Head of caudate nucleus (tissue), 42 donors: Measurements from ENCODE around the gene CD300LF.

Experiments
- DNase-seq, 42 donors: peaks; one replicate each; pipeline versions ENCODE4 v3.0.0 to v3.0.0-alpha.2; 2020 to 2021; ENCODE audit warnings: mixed read lengths in 7 of 42
- intact Hi-C: fragments of 100-400 bp; cut with DNase I; formaldehyde crosslinking; loops from one replicate; pipeline ENCODE4 v1.15.0; 2022

The CD300LF gene

DNA sequence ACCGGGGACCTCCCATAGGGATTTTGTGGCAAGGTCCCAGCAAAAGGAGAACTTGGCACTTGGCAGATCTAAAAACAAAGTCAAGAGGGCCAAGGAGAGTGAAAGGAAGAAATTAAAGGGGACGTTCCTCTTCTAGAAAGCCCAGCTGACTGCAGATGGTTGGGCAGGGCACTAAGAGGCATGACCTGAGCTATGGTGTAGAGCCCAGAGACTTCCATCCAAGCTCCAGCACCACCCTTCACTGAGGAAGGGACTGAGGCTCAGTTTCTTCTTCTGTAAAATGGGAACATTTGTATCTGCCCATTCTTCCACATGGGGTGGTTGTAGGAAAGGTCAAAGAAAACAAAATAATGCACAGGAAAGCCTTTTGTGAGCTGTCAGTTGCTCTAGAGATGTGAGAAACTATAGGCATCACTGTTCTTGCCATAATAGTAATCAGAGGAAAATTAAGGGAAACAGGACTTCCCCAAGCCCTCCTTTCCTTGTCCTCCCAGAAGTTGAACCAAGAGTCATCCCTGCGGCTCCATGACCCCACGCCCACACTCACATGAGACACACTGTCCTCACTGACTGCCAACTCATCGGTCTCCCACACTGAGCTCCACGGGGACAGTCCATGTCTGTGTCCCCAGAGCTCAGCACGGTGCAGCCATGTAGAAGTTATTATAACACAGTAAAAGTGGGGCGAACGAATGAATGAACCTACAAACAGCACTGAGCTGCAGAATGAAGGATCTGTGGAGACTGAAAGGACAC, 10.4 kb downstream of the CD300LF start:
- no peak for DNase-seq
- intact Hi-C loops, result no loop called here

DNA sequence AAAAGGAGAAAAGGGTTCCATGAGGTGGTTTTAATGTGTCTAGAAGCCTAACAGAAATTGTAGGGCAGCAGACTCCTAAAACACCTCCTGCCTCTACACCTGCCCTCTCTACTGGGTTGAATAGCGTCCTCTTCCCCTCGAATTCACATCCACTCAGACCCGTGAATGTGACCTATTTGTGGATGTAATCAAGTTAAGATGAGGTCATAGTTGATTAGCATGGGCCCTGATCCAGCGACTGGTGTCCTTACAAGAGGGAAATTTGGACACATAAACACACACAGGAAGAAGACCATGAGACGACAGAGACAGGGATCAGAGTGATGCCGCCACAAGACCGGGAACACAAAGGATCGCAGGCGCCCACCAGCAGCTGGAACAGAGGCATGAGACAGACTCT, 13.5 kb downstream of the CD300LF start:
- no peak for DNase-seq
- intact Hi-C loops, result no loop called here

DNA sequence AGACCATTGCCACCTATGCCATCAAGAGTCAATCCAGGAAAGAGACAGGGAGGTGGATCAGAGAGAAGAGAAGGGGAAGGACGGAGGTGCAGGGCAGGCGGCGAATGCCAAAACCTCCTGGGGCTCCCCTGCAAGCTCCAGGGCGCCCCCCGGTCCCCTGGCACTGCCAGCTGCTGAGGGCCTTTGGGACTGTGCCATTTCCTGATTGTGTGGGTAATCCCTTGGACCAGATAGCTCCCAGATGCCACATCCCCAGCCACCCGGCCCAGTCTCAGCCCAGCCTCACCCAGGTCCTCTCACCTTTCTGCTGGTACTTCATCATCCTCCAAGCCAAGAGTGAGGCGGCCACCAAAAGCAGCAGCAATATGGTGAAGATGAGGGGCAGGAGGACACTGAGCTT, 14.7 kb downstream of the CD300LF start:
- no peak for DNase-seq
- intact Hi-C loops, result no loop called here

DNA sequence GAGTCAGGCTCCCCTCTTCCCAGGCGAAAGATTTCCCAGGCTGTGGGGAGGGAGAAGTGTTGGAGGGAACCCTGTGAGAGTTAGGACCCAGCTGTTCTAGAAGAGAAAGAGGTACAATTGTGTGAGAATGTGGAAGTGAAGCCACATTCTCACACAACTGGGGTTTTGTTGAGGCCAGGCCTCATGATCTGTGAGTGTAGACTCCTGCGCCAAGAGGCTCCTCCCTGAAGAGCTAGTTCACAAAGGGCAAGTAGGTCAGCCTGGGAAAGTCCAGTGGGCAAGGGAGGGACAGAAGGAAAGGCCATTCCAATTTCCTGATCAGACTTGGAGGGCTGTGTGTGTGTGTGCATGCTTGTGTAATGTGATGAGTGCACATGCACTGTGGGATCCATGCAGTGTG, 15.2 kb downstream of the CD300LF start:
- intact Hi-C loops, result no loop called here
- DNase-seq, result no peak

DNA sequence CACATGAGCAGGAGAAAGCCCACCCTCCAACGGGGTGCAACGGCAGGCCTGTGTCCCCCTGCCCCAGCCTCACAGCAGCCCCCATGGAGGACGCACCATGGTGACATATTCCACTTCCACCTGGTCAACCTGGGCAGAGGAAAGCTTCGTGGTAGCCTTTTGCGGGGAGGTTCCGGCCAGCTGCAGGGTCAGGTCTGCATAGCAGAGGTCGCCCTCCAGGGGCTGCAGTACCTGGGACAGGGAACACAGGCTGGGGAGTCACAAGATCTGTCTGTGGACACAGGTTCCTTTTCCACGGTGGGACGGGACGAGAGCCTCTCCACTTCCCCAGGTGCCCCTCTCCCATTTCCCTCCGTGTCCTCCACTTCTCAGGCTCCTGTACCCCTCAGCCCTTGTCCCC, 17.1 kb downstream of the CD300LF start:
- DNase-seq, result no peak

DNA sequence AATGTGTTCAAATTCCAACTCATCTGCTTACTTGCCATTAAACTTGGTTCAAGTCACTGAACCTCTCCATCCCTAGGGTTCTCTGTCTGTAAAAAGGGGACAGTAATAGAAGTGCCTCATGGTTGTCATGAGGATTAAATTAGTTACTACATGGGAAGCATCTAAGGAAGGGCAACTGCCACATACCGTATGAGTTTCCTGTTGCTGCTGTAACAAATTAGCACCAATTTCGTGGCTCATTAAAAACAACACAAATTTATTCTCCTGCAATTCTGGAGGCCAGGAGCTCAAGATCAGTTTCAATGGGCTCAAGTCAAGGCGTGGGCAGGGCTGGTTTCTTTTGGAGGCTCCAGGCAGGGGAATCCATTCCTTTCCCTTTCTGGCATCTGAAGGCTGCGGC, 18.6 kb downstream of the CD300LF start:
- intact Hi-C loops, result no loop called here

More for the DNA sequence above, 17.1 kb downstream of the CD300LF start:
- intact Hi-C loops, result no loop called here

DNA sequence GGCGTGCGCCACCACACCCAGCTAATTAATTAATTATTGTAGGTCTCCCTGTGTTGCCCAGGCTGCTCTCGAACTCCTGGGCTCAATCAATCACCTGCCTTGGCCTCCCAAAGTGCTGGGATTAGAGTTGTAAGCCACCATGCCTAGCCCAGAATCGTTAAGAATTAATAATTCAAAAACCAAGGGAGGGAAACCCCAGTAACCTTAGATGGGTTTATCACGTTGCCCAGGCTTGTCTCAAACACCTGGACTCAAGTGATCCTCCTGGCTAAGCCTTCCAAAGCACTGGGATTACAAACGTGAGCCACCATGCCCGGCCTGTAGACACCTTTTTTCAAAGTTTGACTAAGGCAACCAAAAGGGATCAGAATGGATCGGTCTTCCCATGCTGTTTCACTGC, 21.6 kb downstream of the CD300LF start:
- DNase-seq, result no peak
- intact Hi-C loops, result no loop called here

More for the DNA sequence above, 18.6 kb downstream of the CD300LF start:
- DNase-seq, result no peak

DNA sequence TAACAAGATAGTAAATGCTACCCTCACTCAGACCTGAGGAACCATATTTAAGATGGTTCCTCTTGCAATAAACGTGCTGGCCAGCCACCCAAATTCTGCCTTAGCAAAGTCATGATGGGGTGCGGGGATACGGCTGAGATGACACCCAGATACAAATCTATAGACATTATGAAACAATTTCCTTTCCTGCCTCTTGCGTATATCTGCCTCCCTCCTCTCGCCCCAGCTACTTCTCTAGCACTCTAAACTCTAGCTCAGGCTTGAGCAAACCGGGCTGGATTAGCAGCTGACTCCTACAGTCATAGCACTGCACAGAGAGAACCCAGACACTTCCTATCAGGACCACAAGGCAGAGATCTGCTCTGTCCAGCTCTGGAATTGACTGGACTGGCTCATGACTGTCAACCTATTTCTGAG, 22.3 kb downstream of the CD300LF start:
- intact Hi-C loops, result no loop called here
- peak in 10 of 42 donors; percentile 6 to 53 (median 15) for DNase-seq

DNA sequence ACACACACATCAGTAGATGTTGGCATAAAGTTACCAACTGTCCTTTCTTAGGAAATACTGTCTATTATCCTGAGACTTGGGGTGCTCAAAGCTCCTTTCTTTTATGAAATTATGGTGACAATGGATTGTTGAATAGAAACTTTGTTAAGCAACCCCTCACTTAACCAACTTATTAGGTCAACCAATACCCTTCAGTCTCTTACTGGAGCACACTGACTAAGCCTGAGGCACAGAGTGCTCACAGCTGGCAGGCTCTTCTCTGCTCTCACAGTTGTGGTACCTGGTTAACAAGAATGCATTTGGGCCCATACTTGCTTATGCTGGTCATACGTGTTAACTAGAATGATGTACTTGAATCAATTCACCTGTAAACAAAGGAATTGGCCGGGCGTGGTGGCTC, 24.8 kb downstream of the CD300LF start:
- intact Hi-C loops, result no loop called here
- no peak for DNase-seq

DNA sequence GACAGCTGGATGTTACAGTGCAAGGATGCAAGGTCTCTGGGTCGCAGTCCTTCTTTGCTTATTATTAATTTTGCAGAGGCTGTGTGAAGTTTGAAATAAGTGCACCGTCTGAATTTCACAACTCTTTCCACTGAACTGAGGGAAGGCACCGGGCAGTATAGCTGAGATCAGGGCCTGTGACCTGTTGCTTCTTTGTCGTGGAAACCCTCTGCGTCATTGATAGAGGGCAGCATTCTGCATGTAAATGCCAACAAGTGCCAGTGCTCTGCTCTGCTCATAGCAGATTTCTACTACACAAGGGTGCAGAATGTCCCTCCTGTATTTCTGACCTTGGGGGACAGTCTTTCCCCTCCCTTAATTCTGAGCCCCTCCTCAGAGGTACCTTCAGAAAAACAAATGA, 26.0 kb downstream of the CD300LF start:
- DNase-seq, result no peak
- intact Hi-C loops, result no loop called here

DNA sequence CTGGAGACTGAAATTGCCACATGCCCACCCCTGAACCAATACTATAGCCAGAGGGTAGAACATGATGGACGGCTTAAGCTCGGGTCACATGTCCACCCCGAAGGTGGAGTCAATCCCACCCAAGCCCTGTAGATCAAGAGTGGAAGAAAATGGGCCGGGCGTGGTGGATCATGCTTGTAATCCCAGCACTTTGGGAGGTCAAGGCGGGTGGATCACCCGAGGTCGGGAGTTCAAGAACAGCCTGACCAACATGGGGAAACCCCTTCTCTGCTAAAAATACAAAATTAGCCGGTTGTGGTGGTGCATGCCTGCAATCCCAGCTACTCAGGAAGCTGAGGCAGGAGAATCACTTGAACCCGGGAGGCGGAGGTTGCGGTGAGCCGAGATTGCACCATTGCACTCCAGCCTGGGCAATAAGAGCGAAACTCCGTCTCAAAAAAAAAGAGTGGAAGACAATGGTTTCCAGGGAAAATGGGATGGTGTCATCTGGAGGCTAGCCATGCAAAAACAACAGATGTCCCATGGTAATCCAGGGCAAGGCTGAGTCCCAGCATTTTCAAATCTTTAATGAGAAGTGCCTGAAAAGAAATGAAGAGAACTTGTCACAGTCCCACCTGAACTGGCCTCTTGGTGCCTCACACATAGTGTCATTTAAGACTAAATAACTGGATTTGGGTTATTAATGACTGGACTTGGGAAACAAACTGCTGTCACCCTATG, 30.1 kb downstream of the CD300LF start:
- no peak for DNase-seq
- intact Hi-C loops, result no loop called here

DNA sequence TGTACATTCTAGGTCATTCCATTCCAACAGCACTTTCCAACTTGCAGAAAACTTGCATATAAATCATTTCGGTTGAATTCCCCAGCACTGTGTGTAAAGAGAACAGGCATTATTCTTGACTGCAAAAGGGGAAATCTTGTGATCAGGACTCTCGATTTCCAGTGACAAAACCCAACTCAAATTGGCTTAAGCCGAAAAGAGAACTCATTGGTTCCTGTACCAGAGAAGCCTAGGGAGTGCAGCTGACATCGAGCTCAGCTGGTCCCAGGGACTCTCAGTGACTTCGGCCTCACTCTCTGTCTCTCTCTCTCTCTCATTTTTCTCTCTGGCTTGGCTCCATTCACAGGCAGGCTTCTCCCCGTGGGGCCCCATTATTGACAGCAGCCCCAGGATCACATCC, 30.7 kb downstream of the CD300LF start:
- DNase-seq, result no peak

DNA sequence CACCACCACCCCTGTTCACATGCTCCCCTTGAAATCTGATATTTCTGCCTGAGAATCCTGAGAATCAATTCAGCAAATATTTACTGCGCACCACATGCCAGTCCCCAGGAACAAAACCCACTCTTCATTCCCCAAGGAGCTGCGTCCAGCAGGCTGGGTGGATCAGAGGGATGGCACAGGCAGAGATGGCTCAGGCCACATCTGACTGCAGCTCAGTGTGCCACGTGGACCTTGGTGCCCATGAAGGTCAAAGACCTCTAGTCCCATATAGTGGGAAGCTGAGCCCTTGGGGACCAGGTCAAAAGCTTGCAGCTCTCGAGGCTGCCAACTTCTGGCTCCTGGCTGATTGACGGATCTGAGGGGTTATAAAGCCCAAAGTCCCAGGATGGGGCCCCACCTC, 31.8 kb downstream of the CD300LF start:
- intact Hi-C loops, result no loop called here
- no peak for DNase-seq

More for the DNA sequence above, 30.7 kb downstream of the CD300LF start:
- intact Hi-C loops, result no loop called here

DNA sequence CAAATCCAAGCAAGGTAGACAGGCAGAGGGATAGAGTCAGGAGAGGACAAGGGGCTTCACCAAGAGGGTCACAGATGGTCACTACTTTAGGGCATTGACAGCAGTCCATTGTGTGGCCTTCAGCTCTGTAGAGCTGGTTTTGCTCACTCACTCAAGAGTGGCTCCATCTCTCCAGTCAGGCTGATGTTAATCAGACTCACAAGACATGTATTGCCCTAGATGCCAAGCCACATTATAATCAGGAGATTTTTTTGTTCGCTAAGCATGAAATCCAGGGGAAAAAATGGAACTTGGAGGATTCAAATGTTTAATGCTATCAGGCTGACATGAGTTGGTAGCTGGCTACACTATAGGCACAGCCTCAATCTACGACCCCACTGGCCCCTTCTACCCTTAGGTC, 32.5 kb downstream of the CD300LF start:
- intact Hi-C loops, result no loop called here
- DNase-seq, result no peak

DNA sequence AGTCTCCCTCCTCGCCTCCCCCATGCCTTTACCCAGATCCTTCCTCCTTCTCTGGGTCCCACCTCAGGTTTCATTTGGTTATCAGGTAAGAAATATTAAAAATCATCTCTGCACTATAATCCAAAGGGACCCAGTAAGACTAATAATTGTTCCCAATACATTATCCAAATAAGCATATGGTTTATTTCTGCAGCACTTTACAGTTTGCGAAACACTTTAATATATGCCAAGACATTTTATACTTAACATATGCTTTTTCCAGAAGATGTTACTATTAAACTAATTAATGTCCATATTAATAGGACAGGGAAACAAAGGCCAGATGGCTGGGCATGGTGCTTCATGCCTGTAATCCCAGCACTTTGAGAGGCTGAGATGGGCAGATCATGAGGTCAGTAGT, 33.3 kb downstream of the CD300LF start:
- intact Hi-C loops, result no loop called here
- no peak for DNase-seq

DNA sequence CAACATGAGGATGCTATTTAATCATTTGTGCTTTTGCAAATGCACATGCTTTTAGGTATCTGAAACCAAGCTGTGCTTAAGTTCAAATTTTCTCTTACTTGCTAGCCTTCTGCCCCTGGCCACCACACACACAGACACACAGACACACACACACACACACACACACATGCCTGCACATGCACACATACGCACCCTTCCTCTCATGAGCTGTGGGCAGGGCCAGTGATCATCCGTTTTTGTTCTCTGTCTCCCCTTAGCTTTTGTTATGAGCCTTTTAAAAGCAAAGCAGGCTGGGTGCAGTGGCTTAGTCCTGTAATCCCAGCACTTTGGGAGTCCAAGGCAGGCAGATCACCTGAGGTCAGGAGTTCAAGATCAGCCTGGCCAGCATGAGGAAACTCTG, 34.2 kb downstream of the CD300LF start:
- intact Hi-C loops, result no loop called here
- no peak for DNase-seq

DNA sequence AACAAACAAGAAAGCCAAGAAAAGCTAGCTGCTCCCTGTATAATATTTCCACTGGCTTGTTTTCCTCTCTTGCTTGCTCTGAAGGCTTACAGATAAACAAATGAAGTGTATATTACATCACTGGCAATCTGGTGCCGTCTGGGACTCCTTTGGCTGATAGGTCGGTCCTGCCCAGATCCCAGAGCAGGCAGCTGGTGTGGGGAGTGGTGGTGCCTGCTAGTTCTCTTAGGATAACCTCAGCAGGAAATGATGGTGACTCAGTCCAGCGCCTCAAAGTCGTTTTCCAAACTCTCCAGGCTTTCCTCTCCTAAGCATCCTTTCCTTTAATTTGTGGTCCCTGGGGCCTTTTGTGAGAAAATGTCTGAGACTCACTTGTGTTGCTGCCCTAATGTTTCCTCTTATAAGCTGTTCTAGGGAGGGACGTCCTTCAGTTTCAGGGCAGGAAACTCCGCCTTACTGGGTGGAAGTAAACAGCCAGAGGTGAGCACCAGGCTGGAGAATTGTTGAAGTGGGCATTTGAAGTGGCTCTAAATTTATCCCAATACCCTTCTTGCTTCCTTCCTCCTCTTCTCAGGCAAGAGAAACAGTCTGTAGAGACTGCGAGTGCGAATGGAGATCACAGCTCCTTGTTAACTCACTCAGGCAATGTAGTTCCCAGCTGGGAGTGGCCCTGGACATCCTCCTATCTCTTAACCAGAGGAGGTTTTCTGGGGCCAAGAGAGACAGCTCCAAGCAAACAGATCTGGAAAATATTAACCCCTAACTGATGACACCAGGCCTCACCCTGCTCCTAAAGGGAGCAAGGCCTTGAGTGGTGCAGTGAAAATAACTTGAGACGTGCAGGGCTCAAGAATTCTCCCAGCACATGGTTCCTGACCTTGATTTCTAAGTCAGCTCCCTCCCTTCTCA, 34.9 kb downstream of the CD300LF start:
- intact Hi-C loops, result no loop called here
- no peak for DNase-seq

DNA sequence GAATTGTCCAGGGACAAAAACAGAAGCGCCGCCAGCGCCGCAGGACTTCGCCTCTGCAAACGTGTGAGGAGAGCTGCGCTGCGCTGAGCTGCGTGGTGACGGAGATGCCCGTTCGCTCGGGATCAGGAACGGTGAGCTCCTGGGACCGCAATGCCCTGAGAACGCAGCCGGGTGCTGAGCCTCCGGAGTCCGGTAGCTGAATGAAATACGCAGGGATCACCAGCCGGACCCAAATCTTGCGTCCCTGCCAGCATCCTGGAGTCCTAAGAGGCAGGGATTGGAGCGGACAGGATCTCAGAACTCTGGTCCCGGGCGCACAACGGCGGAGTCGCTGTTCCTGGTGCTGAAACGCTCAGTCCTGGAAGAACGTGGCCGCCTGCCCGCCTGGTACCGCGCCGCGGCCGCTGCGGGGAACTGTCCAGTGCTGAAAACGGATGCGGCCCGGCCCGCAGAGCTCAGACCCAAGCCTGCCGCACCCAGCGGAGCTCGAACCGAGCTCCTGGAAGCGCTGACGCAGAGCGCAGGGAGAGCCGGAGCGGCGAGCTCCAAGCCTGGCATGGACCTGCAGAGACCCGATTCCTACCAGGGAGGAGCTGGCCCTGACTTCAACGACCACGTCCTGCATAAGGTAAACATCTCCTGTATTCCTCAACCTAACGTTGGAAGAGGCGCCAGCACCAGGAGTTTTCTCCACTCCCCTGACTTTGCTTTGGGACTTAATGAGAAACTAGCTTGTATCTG, 41.5 kb downstream of the CD300LF start:
- DNase-seq, result peak in 41 of 42 donors; percentile 15 to 71 (median 49)
- intact Hi-C loops, result no loop called here

DNA sequence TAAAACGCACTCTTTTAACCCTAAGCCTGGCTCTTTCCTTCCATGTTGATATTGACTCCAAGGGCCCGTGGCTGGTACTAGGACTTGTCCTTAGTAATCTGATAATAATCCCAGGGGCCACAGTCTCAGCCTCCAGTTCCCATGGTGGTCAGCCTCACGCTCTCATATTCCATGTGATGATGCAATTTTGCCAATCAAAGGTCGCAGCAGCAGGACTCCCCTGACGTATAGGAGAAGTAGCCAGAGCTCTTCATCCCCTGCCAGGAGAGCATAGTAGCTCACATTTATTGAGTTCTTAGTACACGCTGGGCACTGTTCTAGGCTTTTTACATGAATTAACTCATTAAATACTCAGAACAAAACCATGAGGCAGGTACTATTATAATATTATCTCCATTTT, 42.4 kb downstream of the CD300LF start:
- intact Hi-C loops, result no loop called here
- no peak for DNase-seq
